Tibial artery (tissue), 4 donors: ENCODE data around the gene EYS.

Experiments used
- DNase-seq, 2 donors: peaks; one replicate each; pipeline ENCODE4 v3.0.0-alpha.2; 2019
- H3K27ac ChIP-seq, 2 donors: fragments of 200-600 bp; sonication (generic) in 1 of 2; 1 replicate in 1 of 2; 2 replicates in 1 of 2; pipeline ENCODE4 v1.5.1; 2018 to 2019; ENCODE audit warnings: mild to moderate bottlenecking in 1 of 2
- H3K27me3 ChIP-seq, 2 donors: fragments of 200-600 bp; sonication (generic) in 1 of 2; one replicate each; pipeline versions ENCODE4 v1.5.1 to v1.6.0; 2016 to 2019
- H3K36me3 ChIP-seq, 3 donors: fragments of 200-600 bp; sonication (generic) in 2 of 3; one replicate each; pipeline ENCODE4 v1.5.1; 2016 to 2019; ENCODE audit warnings: mild to moderate bottlenecking in 2 of 3
- H3K4me1 ChIP-seq, 4 donors: fragments of 200-600 bp; sonication (generic) in 2 of 4; 1 replicate in 3 of 4; 2 replicates in 1 of 4; pipeline ENCODE4 v1.5.1; 2016 to 2019
- H3K4me3 ChIP-seq, 2 donors: fragments of 200-600 bp; sonication (generic) in 1 of 2; 1 replicate in 1 of 2; 2 replicates in 1 of 2; pipeline ENCODE4 v1.5.1; 2018 to 2019; ENCODE audit warnings: mild to moderate bottlenecking in 2 of 2
- H3K9me3 ChIP-seq, 3 donors: fragments of 200-600 bp; sonication (generic) in 1 of 3; one replicate each; pipeline ENCODE4 v1.5.1; 2016 to 2019
- intact Hi-C: fragments of 100-400 bp; cut with DNase I; formaldehyde crosslinking; loops from one replicate; pipeline ENCODE4 v1.15.0; 2023; ENCODE audit warnings: low total_unique reads
- TF ChIP-seq, protein P1 (sequence below), 2 experiments: fragments of 200-600 bp in 1 of 2; fragments of 450-650 bp in 1 of 2; IDR thresholded peaks; one replicate each; pipeline ENCODE4 v1.5.1; 2017 to 2019; ENCODE audit warnings: antibody characterized with exemption in 2 of 2, mild to moderate bottlenecking in 1 of 2, moderate library complexity in 1 of 2

The EYS gene

GRCh38 chr6:64376394-64376793, 1330.6 kb downstream of the EYS start:
- H3K4me3 ChIP-seq: no peak overlapping the region
- intact Hi-C loops: no loop called here
- H3K36me3 ChIP-seq: no peaks in the 10 kb centered on the region
- H3K4me1 ChIP-seq: no peaks in the 10 kb centered on the region
- H3K27ac ChIP-seq: no peak overlapping the region
- no peaks in the 10 kb centered on the region for H3K27me3 ChIP-seq
- TF ChIP-seq, protein P1, sequence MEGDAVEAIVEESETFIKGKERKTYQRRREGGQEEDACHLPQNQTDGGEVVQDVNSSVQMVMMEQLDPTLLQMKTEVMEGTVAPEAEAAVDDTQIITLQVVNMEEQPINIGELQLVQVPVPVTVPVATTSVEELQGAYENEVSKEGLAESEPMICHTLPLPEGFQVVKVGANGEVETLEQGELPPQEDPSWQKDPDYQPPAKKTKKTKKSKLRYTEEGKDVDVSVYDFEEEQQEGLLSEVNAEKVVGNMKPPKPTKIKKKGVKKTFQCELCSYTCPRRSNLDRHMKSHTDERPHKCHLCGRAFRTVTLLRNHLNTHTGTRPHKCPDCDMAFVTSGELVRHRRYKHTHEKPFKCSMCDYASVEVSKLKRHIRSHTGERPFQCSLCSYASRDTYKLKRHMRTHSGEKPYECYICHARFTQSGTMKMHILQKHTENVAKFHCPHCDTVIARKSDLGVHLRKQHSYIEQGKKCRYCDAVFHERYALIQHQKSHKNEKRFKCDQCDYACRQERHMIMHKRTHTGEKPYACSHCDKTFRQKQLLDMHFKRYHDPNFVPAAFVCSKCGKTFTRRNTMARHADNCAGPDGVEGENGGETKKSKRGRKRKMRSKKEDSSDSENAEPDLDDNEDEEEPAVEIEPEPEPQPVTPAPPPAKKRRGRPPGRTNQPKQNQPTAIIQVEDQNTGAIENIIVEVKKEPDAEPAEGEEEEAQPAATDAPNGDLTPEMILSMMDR (IDR thresholded peaks at IDR 0.05): no peak
- H3K9me3 ChIP-seq: no peaks in the 10 kb centered on the region
- DNase-seq: no peak

DNA sequence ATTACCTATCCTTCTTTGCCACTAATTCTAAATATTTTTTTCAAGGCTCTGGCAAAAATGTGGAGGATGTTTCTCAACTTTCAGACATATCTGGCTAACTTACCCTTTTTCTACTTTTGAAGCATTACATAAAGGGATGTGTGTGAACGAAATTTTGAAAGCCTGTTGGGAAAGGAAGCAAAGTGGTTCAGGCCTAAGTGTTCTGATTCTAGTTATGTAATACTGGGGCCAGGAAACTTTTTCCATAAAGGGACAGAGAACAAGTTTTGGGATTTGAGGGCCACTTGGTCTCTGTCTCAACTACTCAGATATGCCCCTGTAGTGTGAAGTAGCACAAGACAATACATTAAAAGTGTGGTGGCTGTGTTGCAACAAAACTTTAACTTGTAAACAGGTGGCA, 1349.6 kb downstream of the EYS start:
- intact Hi-C loops: no loop called here
- Histone ChIP-seq H3K27ac (no peak overlapping the region), H3K9me3 (no peaks in the 10 kb centered on the region), H3K36me3 (no peaks in the 10 kb centered on the region), H3K4me1 (no peaks in the 10 kb centered on the region), H3K27me3 (no peaks in the 10 kb centered on the region), H3K4me3 (no peak overlapping the region)
- no peak for DNase-seq
- TF ChIP-seq, protein P1 (IDR thresholded peaks at IDR 0.05): no peak

DNA sequence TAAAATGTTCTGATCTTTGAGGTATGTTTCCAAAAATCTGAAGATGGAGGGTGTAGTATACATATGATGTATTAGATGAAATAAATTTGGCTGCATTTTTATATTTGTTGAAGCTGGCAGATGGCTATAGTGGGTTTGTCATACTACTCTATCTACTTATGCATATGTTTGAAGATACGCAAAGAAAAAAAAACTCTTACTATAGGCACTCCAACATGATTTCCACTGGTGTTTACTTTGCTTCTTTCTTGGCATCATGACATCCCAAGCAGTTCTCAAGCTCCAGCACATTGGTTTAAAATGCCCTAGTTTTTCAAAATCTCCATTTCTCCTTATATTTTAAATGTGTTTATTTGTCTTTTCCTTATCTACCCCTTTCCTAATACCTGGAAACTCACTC, 1359.6 kb downstream of the EYS start:
- Histone ChIP-seq H3K27me3 (no peaks in the 10 kb centered on the region), H3K4me1 (no peaks in the 10 kb centered on the region), H3K36me3 (no peaks in the 10 kb centered on the region), H3K4me3 (no peak overlapping the region), H3K9me3 (no peaks in the 10 kb centered on the region), H3K27ac (no peak overlapping the region)
- no peak for DNase-seq
- TF ChIP-seq, protein P1 (IDR thresholded peaks at IDR 0.05): no peak
- intact Hi-C loops: no loop called here

DNA sequence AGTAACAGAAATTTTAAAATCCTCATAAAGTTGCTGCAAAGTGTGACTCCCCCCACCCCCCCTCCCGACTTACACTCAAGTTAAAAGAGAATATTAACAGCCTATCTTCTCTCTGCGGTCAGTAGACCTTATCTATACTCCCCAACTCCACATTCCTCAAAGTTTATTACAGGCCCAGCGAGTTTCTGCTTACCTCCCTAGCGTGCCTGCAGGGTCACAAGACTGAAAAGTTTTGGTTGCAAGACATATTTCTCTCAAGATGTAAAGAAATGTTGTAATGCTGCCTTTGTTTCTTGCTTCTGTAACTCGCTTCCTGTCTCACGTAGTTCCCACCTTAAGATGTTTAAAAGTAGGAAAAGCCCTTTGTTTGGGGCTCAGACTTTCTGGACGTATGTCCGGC, 1371.8 kb downstream of the EYS start:
- TF ChIP-seq, protein P1 (IDR thresholded peaks at IDR 0.05): no peak
- intact Hi-C loops: no loop called here
- no peaks in the 10 kb centered on the region for H3K9me3 ChIP-seq
- H3K27me3 ChIP-seq: no peaks in the 10 kb centered on the region
- no peak overlapping the region for H3K27ac ChIP-seq
- no peak overlapping the region for H3K4me3 ChIP-seq
- DNase-seq: no peak
- H3K36me3 ChIP-seq: no peaks in the 10 kb centered on the region
- H3K4me1 ChIP-seq: no peaks in the 10 kb centered on the region

DNA sequence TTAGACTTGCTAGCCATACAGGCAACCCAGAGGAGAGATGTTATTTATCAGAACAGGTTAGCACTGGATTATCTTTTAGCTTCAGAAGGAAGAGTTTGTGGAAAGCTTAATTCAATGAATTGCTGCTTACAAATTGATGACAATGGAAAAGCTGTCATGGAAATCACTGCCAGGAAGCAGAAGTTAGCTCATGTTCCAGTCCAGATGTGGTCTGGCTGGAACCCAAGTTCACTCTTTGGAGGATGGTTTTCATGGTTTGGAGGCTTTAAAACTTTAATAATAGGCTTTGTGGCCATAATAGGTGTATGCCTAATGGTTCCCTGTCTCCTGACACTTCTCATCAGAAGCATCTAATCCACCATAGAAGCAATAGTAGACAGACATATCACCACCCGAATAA, 1372.4 kb downstream of the EYS start:
- intact Hi-C loops: no loop called here

More for the DNA sequence above, 1372.4 kb downstream of the EYS start:
- Histone ChIP-seq H3K27ac (no peak overlapping the region), H3K4me1 (no peaks in the 10 kb centered on the region), H3K9me3 (no peaks in the 10 kb centered on the region), H3K4me3 (no peak overlapping the region), H3K27me3 (no peaks in the 10 kb centered on the region), H3K36me3 (no peaks in the 10 kb centered on the region)
- no peak for DNase-seq
- TF ChIP-seq, protein P1 (IDR thresholded peaks at IDR 0.05): no peak
